ENCODE data around the gene VEGFC.

VEGFC gene

GRCh38 chr4:176798540-176798939 lies 5.8 kb upstream of the VEGFC start:
- in situ Hi-C loops (cut with MboI; ENCODE audit: low sequenced_read_pairs) = no loop called here

- in situ Hi-C loops (cut with MboI; ENCODE audit: low sequenced_read_pairs) = no loop called here
Observed at GRCh38 chr4:176795441-176795840, 2.7 kb upstream of the VEGFC start.

- in situ Hi-C loops (cut with MboI; ENCODE audit: low sequenced_read_pairs) = no loop called here
Observed at GRCh38 chr4:176794651-176795050, 1.9 kb upstream of the VEGFC start.

- in situ Hi-C loops (cut with MboI; ENCODE audit: low sequenced_read_pairs) = no loop called here
Observed at GRCh38 chr4:176794151-176794550, 1.4 kb upstream of the VEGFC start.

GRCh38 chr4:176793060-176793605 lies 411 bp upstream of the VEGFC start:
- in situ Hi-C loops (cut with MboI; ENCODE audit: low sequenced_read_pairs) = no loop called here

GRCh38 chr4:176791591-176792325 lies 964 bp downstream of the VEGFC start:
- in situ Hi-C loops (cut with MboI; ENCODE audit: low sequenced_read_pairs) = no loop called here

GRCh38 chr4:176790398-176790797 lies 2.3 kb downstream of the VEGFC start:
- in situ Hi-C loops (cut with MboI; ENCODE audit: low sequenced_read_pairs) = no loop called here

GRCh38 chr4:176789955-176790354 lies 2.8 kb downstream of the VEGFC start:
- in situ Hi-C loops (cut with MboI; ENCODE audit: low sequenced_read_pairs) = no loop called here

- in situ Hi-C loops (cut with MboI; ENCODE audit: low sequenced_read_pairs) = no loop called here
Observed at GRCh38 chr4:176788971-176789370, 3.8 kb downstream of the VEGFC start.

GRCh38 chr4:176788248-176788647 lies 4.5 kb downstream of the VEGFC start:
- in situ Hi-C loops (cut with MboI; ENCODE audit: low sequenced_read_pairs) = no loop called here

- in situ Hi-C loops (cut with MboI; ENCODE audit: low sequenced_read_pairs) = no loop called here
Observed at GRCh38 chr4:176784816-176785215, 7.9 kb downstream of the VEGFC start.

- in situ Hi-C loops (cut with MboI; ENCODE audit: low sequenced_read_pairs) = no loop called here
Observed at GRCh38 chr4:176782794-176783193, 9.9 kb downstream of the VEGFC start.

GRCh38 chr4:176782191-176782590 lies 10.5 kb downstream of the VEGFC start:
- in situ Hi-C loops (cut with MboI; ENCODE audit: low sequenced_read_pairs) = no loop called here

- in situ Hi-C loops (cut with MboI; ENCODE audit: low sequenced_read_pairs) = no loop called here
Observed at GRCh38 chr4:176781739-176782100, 11.0 kb downstream of the VEGFC start.

- in situ Hi-C loops (cut with MboI; ENCODE audit: low sequenced_read_pairs) = no loop called here
Observed at GRCh38 chr4:176780995-176781738, 11.6 kb downstream of the VEGFC start.

- in situ Hi-C loops (cut with MboI; ENCODE audit: low sequenced_read_pairs) = no loop called here
Observed at GRCh38 chr4:176779421-176779820, 13.3 kb downstream of the VEGFC start.

GRCh38 chr4:176778491-176778890 lies 14.2 kb downstream of the VEGFC start:
- in situ Hi-C loops (cut with MboI; ENCODE audit: low sequenced_read_pairs) = no loop called here

GRCh38 chr4:176778063-176778462 lies 14.7 kb downstream of the VEGFC start:
- in situ Hi-C loops (cut with MboI; ENCODE audit: low sequenced_read_pairs) = no loop called here

- in situ Hi-C loops (cut with MboI; ENCODE audit: low sequenced_read_pairs) = no loop called here
Observed at GRCh38 chr4:176775338-176775737, 17.4 kb downstream of the VEGFC start.

- in situ Hi-C loops (cut with MboI; ENCODE audit: low sequenced_read_pairs) = no loop called here
Observed at GRCh38 chr4:176774852-176775251, 17.9 kb downstream of the VEGFC start.

GRCh38 chr4:176769514-176769913 lies 23.2 kb downstream of the VEGFC start:
- in situ Hi-C loops (cut with MboI; ENCODE audit: low sequenced_read_pairs) = no loop called here

- in situ Hi-C loops (cut with MboI; ENCODE audit: low sequenced_read_pairs) = no loop called here
Observed at GRCh38 chr4:176767183-176767582, 25.5 kb downstream of the VEGFC start.
